Left ventricle myocardium superior (tissue), 1 donor: ENCODE results near the gene CACNG8. TPM values are rescaled to one million over a fixed set of nuclear protein-coding genes. Genes with fewer than 3 reads are reported as not detected.

ENCODE experiments used
- ATAC-seq: fragments of 200-7000 bp; cut with Tn5 transposase; one replicate; pipeline ENCODE4 v1.9.1; 2020; ENCODE audit warnings: mild to moderate bottlenecking, moderate library complexity
- DNase-seq: peaks from one replicate; pipeline ENCODE4 v3.0.0-alpha.2; 2020
- intact Hi-C: fragments of 100-400 bp; cut with micrococcal nuclease; formaldehyde crosslinking; loops from one replicate; pipeline ENCODE4 v1.11.0; 2022
- total RNA-seq: library from RNA; stranded (reverse); fragmentation: NEBNext Ultra II Directional; extraction: Animal tissue kit (Norgen Biotek cat#: 25700); gene quantifications from one replicate; pipeline ENCODE4 v1.2.1, GENCODE V29; 2021
- donor health status: DM: no; HTN: yes; CAD: no; lungs with severe emphysema.

CACNG8 gene
- total RNA-seq, 1 donor from 2014 or later: 0.02 TPM

DNA sequence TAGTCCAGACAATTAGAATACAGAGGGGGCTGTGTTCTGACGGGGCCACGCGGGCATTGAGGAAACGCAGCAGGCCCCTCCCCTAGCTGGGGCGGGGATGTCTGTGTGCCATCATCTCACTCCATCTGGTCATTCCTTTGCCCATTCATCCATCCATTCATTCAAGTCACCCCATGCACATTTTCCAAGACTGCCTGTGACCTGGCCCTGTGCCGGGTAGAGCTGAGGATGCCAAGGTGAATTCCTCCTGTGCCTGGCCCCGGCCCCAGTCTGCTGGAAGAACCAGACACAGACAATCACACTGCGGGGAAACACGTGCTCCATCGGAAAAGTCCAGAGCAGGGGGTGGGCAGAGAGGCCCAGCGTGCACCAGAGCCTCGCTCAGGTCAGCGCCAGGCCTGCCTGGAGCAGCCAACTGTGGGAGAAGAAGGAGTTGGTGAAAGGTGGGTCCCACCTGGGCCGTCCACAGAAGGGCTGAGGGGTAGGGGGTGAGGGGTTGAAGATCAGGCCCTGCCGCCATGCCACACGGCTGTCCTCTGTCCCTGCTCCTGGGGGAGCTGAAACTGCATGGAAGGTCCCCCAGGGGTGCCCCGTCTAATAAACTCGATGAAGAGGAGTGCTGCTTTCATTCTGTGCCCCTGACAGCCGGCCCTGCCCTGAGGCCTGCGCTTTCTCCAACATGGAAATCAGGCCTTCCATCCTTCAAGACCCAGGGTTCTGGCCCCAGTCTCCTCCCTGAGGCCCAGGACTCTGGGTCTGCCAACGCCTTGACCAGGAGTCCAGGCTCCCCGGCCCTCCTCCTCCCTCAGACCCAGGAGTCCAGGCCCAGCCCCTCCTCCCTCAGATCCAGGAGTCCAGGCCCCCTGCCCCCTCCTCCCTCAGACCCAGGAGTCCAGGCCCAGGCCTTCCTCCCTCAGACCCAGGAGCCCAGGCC, 27.1 kb downstream of the CACNG8 start:
- intact Hi-C loops: no loop called here
- no peak for DNase-seq
- ATAC-seq: no peak

DNA sequence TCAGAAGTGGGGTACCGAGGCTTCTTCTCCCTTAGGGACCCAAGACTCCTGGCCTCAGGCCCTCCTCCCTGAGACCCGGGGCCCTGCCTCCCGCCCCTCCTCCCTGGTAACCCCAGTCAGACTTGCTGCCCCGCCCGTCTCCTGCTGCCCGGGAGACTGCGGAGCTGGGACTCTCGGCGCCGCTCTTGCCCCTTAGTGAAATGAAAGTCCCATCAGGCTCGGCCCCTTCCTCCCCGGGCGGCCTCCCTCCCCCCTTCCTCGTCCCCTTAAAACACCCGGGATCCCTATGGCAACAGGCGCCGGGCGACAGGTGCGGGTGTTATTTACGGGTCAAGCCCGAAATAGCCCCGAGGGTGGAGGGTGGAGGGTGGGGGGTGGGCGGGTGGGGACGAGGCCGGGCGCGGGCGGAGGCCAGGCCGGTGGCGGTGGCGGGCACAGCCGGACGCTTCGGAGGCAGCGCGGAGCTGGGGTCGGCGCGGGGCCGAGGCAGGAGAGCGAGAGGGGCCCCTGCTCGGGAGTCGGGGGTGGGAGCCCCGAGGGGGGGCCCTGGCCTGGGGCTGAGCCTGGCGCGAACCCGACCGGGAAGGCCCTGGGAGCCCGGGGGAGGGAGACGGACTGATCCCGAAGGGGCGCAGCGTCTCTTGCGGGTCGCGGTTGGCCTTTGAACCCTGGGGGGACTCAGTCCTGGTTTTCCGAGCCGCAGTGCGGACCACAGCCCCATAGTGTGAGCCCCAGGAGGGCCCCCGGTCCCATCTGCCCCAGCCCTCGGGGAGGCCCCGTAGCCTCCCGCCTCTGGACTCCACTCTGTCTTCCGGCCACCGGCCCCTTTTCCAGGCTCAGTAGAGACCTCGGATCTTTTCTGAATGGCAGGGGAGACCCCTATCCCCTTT, 28.7 kb downstream of the CACNG8 start, which contains the start of gene CACNG6:
TSS of gene CACNG6 (plus strand) at position 414 of the 890 bp plus-strand sequence. CDS start 1,241 bp downstream, outside the sequence.
- ATAC-seq: no peak
- intact Hi-C loops: no loop called here
- DNase-seq: no peak

GRCh38 chr19:53992211-53992610, 29.5 kb downstream of the CACNG8 start:
- ATAC-seq (no peak), DNase-seq (no peak)
- intact Hi-C loops: no loop called here

GRCh38 chr19:53992815-53993214, 30.1 kb downstream of the CACNG8 start:
- ATAC-seq (no peak), DNase-seq (no peak)
- intact Hi-C loops: no loop called here

GRCh38 chr19:53993448-53993847, 30.7 kb downstream of the CACNG8 start:
- ATAC-seq (no peak), DNase-seq (no peak)
- intact Hi-C loops: no loop called here

DNA sequence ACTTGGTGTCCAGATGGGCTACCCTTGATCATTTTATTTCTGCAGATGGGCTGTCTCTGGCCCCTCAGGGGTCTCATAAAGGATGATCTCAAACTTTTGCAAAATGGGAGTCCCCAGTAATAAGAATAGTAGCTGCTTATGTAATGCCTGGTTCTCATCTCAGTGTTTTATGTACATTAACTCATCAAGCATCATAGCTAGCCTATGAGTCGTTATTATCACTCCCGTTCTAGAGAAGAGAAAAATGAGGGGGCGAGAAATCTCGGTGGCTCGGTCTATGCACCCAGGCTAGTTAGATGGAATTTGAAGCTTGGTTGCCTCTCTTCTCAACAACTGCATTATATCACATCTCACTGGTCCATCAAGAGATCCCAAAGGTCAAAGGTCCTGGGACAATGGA, 32.1 kb downstream of the CACNG8 start:
- DNase-seq: no peak
- intact Hi-C loops: no loop called here
- ATAC-seq: no peak

DNA sequence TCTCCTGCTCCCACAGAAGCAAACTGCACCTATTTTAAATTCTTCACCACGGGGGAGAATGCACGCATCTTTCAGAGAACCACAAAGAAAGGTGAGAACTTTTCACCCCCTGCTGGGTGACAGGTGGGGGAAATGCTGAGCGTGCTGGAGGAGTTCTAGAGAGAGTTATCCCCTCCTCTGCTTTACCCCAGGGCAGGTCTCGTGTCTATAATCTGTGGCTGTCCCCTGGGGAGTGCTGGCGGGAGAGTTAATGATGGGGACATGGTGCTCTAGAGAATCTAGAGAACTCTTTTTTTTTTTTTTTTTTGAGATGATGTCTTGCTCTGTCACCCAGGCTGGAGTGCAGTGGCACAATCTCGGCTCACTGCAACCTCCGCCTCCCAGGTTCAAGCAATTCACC, 35.5 kb downstream of the CACNG8 start:
- intact Hi-C loops: no loop called here
- DNase-seq (no peak), ATAC-seq (no peak)

DNA sequence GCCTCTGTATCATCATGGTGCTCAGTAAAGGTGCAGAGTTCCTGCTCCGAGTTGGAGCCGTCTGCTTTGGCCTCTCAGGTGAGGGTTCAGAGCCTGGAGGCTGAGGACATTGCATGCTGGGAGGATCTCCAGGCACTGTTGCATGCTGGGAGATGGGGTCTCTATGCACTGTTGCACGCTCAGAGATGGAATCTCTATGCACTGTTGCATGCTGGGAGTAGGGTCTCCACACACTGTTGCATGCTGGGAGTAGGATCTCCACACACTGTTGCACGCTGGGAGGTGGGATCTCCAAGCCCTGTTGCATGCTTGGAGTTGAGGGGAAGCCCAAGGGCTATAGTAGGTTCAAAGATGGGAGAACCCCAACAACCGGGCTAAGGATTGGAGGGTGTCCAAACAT, 37.0 kb downstream of the CACNG8 start:
- intact Hi-C loops: no loop called here
- DNase-seq (no peak), ATAC-seq (no peak)

DNA sequence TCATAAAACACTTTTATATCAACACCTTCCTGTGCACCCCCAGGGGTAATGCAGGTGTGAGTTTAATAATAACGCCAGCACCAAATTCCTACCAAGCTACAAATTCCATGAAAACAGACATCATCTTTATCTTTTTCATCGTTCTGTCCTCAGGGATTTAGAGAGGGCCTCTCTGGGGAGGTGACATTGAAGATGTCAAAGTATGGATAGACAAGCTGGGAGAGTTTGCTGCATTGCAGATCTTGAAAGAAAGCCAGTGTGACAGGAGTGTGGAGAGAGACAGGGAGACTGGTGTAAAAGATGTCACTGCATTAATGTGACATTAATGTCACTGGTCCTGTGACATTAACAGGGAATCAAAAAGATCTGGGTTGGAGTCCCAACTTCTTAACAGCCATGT, 38.8 kb downstream of the CACNG8 start:
- ATAC-seq: no peak
- intact Hi-C loops: no loop called here
- DNase-seq: no peak

DNA sequence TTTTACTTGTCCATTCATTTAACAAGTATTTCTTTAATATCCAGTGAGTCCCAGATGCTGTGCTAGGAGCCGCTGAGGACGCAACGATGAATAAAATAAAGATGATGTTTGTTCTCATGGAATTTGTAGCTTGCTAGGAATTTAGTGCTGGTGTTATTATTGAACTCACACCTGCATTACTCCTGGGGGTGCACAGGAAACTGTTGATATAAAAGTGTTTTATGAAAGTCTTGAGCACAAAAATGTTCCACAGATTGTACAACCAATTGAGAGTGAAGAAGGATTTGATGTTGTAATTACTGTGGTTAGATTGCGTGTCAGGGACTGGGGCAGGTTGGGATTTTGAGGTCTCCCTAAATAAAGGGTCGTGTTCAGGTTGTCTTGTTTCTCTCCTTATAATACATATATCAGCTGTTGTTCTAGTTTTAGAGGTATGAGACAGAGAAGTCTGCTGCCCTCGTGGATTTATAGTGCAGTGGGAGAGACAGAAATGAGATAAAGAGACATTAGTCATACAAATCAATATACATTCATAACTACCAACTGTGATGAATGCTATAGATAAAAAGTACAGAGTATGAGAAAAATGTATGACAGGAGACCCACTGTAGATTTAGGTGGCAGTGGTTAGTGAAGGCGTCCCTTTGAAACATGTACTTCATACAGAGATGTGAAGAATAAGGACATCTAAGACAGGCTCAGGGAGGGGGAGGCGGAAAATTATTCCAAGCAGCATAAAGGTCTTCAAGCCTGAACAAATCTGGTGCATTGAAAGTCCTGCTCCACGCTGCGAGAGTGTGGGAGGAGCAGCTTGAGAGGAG, 40.0 kb downstream of the CACNG8 start:
- no peak for ATAC-seq
- intact Hi-C loops: no loop called here
- DNase-seq: no peak

- DNase-seq (no peak), ATAC-seq (no peak)
- intact Hi-C loops: no loop called here
Measured at GRCh38 chr19:54009440-54009839, 46.7 kb downstream of the CACNG8 start.

DNA sequence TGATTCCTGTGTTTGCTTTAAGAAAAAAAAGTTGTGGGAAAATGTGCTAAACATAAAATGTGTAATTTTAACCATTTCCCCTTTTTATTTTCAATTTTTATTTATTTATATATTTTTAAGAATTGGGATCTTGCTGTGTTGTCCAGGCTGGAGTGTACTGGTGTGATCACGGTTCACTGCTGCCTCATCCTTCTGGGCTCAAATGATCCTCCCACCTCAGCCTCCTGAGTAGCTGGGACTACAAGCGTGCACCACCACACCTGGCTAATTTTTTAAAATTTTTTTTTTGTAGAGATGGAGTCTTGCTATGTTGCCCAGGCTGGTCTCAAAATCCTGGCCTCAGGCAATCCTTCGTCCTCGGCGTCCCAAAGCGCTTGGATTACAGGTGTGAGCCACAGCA, 47.7 kb downstream of the CACNG8 start:
- DNase-seq (no peak), ATAC-seq (no peak)
- intact Hi-C loops: no loop called here

GRCh38 chr19:54011507-54012211, 48.9 kb downstream of the CACNG8 start:
- no peak for DNase-seq
- intact Hi-C loops: no loop called here
- ATAC-seq: no peak

GRCh38 chr19:54013866-54014265, 51.1 kb downstream of the CACNG8 start:
- intact Hi-C loops: no loop called here

DNA sequence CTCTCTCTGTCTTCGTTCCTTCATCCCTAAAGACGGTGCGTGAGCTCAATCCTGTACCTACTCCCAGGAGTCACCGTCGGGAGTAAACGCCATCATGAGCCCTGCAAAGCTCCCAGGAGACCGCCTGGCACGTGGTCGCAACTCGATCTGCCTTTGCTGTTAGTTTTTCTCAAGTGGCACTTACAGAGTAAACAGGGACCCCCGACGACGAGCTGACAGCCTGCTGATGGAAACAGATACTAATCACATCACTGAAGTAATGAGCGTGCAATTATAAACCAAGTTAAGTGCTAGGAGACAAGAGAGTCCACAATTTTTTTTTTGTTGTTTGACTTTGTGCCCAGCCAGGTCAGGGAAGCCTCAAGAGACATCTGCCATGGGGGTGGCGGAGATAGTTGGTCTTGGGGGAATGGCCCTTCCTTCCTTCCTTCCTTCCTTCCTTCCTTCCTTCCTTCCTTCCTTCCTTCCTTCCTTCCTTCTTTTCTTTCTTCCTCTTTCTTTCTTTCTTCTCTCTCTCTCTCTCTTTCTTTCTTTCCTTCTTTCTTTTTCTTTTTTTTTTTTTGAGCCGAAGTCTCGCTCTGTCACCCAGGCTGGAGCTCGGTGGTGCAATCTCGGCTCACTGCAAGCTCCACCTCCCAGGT, 52.3 kb downstream of the CACNG8 start:
- DNase-seq: no peak
- intact Hi-C loops: no loop called here
- no peak for ATAC-seq

More at GRCh38 chr19:54013866-54014265, 51.1 kb downstream of the CACNG8 start:
- DNase-seq (no peak), ATAC-seq (no peak)

DNA sequence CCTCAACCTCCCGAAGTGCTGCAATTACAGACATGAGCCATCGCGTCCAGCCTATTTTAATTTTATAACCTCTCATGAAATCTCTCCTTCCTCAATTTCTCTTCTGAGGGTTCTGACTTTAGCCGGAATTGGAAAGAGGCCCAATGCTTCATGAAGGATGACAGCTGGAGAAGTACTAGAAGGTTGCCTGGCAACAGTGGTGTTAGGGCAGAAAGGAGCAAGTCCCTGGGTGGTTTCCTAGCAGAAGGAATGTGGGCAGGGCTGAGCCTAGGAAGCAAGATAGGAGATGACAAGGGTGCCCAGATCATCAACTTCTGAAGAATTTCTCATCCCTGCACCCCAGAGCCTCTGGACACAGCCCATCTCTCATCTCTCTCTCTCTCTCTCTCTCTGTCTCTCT, 54.5 kb downstream of the CACNG8 start:
- intact Hi-C loops: no loop called here
- ATAC-seq: no peak
- DNase-seq: no peak

GRCh38 chr19:54021363-54021762, 58.6 kb downstream of the CACNG8 start:
- no peak for ATAC-seq
- intact Hi-C loops: loop anchor here (10.0 kb wide), 2 partner anchors 107 to 177 kb away; no protein-coding TSS in a partner anchor
- no peak for DNase-seq

DNA sequence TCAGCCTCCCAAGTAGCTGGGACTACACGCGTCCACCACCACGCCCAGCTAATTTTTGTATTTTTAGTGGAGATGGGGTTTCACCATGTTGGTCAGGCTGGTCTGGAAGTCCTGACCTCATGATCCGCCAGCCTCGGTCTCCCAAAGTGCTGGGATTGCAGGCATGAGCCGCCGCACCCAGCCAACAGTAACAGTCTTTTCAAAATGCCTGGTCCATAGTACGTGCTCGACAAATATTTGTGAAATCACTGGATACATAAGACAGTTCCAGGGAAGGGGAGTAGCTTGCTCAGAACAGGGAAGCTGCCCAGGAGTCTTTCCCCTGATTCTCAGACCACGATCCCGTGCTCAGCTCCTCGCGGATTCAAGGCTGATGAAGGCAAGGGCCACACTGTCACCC, 59.2 kb downstream of the CACNG8 start:
- DNase-seq: no peak
- intact Hi-C loops: loop anchor here (10.0 kb wide), 2 partner anchors 107 to 177 kb away; no protein-coding TSS in a partner anchor
- ATAC-seq: no peak
